GM19099 (cell line): ENCODE results near the gene PGLYRP3.

ENCODE experiments used
- POLR2A ChIP-seq: IDR thresholded peaks from 3 replicates; pipeline ENCODE4 v1.6.1; 2011; ENCODE audit warnings: low read depth; ENCODE audit not compliant: insufficient read length; ENCODE audit errors: extremely low read depth

Gene PGLYRP3

DNA sequence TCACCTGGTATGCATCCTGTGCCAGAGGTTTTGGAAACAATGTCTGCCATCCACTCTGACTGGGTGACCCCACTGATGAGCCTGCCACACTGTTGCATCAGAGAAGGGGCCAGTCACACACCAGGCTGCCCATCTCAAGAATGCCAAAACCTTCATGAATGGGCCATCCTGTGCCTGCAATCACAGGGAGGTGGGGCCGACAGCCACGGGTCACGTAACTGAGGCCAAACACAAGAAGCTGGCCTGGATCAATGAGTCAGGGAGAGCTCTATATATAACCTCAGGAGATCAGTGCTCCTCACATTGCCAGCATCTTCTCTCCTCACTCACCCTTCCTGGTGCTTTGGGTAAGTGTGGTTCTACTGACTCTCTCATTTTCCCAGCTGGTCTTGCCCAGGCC is 53.4 kb downstream of the PGLYRP3 start, which contains the start of gene LORICRIN:
TSS of gene LORICRIN (plus strand) at position 301 of the 400 bp plus-strand sequence. CDS start 1,263 bp downstream, outside the sequence.
- TF ChIP-seq POLR2A, result no peak

DNA sequence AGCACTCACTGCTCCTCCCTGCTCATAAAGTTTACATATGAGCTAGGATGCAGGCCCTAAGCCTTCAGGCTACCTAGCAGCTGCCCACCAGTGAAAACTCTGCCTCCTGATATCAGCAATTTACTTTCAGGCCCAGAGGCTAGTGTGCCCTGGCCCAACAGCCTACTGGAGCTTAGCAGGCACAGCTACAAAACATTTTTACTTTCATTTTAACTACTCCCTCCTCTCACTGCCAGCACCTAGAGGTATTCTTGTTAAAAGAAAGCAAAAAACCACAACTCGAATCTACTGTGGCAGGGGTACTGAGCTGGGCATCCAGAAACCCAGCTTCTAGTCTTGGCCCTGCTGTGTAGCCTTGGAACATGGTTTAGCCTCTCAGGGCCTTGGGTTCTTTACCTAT is 59.1 kb downstream of the PGLYRP3 start:
- no peak for TF ChIP-seq POLR2A

DNA sequence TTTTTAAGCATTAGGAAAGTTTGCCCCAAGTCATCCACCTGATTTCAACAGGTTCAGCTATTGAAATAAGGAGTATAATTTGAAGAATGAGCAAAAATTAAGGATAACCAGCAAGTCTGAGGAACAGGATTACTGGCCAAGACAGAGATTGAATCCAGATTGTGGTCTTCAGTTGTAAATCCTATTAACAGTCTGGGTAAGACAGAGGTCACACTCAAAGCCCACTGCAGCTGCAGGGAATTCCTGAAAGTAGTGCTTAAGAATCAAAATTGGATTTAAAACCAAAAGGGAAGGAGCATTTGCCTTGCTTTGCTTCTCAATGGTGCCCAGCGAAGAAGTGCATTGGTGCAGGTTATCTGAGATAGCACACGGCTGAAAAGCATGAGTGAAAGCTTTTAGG is 59.7 kb downstream of the PGLYRP3 start:
- no peak for TF ChIP-seq POLR2A

DNA sequence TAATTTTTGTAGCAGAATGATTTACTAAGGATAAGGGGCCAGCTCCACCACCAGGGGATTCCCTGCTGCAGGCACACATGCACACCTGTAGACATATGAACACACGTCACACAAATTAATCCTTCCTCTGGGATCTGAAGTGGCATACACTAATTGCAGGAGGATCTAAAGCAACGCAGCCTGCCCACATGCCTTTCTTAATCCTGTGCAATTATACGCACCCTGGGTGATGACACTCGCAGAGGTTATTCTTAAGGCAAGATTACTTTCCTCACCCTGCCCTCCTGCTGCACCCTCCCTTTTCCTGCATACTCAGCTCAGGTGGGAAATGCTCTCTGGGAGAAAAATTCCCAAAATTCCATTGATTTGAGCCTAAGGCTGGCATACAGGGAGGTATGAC is 60.8 kb downstream of the PGLYRP3 start:
- TF ChIP-seq POLR2A, result no peak

DNA sequence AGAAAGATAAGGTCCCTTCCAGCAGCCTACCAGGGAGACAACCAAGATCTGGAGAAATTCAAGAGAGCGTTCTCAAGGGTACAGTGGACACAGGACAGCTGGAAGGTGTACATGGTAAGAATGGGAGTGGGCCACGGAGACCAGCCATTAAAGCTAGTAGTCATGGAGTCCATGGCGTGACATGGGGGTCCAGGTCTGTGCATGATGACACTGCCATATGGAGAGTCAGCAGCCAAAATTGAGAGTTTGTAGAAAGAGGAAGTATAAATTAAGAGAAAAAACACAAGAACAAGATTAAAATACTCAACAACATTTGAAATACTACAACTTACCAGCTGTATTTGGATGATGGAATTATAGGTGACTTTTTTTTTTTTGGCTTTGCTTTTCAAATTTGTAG is 61.2 kb downstream of the PGLYRP3 start:
- TF ChIP-seq POLR2A, result no peak

DNA sequence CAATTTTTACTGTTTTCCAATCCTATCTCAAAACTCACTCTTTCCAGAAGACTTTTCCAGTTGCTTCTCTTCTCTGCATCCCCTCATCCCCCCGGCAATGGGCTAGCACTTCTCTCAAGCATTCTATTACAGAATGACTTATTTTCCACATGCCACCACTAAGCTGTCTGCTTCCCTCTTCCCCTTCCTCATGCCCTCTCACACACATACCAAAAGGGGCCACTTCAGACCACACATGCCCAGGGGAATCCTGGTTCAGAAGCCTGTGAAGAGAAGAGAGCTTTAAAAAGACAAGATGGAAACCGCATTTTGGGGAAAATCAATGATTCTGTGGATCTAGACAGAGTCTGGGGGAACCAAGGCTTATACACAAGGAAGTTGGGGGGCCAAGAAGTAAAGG is 61.7 kb downstream of the PGLYRP3 start:
- TF ChIP-seq POLR2A, result no peak

DNA sequence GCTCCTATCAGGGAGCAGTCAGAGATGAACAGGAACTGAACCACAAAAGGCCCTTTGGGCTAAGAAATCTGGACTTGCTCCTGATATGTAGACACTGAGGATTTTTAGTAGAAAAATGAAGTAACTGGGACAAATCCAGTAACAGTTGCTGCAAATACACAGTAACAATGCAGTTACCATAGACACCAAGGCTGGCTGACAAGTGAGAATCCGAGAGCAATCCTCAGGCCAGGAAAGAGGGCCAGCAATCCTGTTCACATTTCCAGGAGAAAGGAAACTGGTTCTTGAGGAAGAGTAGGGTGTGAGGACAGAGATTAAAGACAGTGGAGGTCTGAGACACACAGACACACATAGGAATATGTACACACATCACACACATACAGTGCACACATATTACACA is 62.6 kb downstream of the PGLYRP3 start:
- no peak for TF ChIP-seq POLR2A

DNA sequence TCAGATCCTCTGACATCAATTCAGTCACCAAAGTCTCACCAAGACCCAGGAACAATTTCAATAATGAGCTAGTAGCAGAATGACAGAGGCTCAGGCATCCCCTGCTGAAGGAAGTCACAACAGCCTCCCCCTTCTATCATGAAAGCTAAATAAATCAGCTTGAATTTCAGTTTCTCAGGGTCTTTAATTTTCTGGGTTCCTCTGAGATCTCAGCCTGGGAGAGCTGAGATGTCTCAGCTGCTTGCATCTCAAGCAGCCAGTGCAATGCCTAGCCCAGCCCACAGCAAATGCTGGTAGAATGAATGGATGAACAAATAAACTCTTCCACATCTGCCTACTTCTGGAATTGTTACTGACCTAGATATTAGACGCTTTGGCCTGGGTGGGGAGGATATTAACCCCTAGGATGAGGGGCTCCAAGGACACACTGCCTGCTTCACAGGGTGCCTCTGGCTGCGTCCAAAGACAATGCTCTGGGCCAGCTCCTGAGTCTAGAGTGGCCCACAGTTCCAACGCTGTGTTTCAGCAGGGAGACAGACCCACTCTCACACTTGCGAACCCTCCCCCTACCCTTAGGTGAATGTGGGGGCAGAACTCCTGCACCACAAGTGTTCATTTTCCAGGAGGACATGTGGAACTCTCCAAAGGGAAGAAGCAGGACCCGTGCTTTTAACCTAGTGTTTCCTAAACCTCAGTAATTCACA is 64.4 kb downstream of the PGLYRP3 start:
- TF ChIP-seq POLR2A, result no peak
